ENCODE data around the gene PHC3. TPM values are rescaled to one million over a fixed set of nuclear protein-coding genes. Genes with fewer than 3 reads are reported as not detected.
"Not testable (repeated sequence)": the region's sequence is repeated elsewhere in the genome, so short reads cannot be mapped to it uniquely, and the experiment has no call there.

Gene PHC3
- total RNA-seq, 1 experiment from 2014 or later = 11.1 TPM

GRCh38 chr3:170200987-170201386 is 19.5 kb upstream of the PHC3 start:
- DNase-seq (ENCODE audit: low read depth, low spot score) = no peak

DNA sequence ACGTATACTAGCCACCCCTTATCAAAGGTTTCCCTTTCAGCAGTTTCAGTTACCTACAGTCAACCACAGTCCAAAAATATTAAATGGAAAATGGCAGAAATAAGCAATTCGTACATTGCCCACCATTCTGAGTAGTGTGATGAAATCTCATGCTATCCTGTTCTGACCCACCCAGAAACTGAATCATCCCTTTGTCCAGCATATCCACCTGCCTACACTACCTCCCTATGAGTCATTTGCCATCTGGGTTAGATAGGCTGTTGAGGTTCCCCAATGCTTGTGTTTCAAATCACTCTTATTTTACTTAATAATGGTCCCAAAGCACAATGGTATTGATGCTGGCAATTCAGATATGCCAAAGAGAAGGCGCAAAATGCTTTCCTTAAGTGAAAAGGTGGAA is 15.3 kb upstream of the PHC3 start:
- no peak for DNase-seq (ENCODE audit: low read depth, low spot score)
- in situ Hi-C loops (cut with HindIII; ENCODE audit: low pct_unique_long_range_greater_than_20kb, low sequenced_read_pairs) = no loop called here

More at GRCh38 chr3:170200987-170201386, 19.5 kb upstream of the PHC3 start:
- in situ Hi-C loops (cut with HindIII; ENCODE audit: low pct_unique_long_range_greater_than_20kb, low sequenced_read_pairs) = no loop called here

GRCh38 chr3:170195759-170196158 is 14.2 kb upstream of the PHC3 start:
- DNase-seq (ENCODE audit: low read depth, low spot score); in situ Hi-C loops (cut with HindIII; ENCODE audit: low pct_unique_long_range_greater_than_20kb, low sequenced_read_pairs): not testable (repeated sequence)

- no peak for DNase-seq (ENCODE audit: low read depth, low spot score)
- in situ Hi-C loops (cut with HindIII; ENCODE audit: low pct_unique_long_range_greater_than_20kb, low sequenced_read_pairs) = no loop called here
Measured at GRCh38 chr3:170189398-170190256, 8.1 kb upstream of the PHC3 start.

- in situ Hi-C loops (cut with HindIII; ENCODE audit: low pct_unique_long_range_greater_than_20kb, low sequenced_read_pairs) = no loop called here
- DNase-seq (ENCODE audit: low read depth, low spot score) = peak; percentile 19
Measured at GRCh38 chr3:170180079-170180907, 1.2 kb downstream of the PHC3 start.

DNA sequence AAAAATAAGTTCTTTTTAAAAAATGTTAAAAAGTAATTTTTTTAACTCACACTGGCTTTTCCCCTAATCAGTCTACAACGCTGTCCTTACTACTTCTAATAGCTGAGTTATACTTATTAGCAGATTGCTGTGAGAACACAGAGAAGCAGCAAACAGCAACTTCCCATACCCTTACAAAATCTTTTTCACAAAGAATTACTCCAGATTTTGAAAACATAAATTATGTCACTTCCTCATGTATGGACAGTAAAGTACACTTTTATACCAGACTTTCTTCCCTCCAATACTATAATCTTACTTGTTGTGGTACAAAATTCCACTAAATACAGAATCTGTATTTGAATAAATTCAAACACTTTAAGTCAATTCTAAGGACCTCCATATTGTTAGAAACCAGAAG is 2.1 kb downstream of the PHC3 start:
- in situ Hi-C loops (cut with HindIII; ENCODE audit: low pct_unique_long_range_greater_than_20kb, low sequenced_read_pairs) = no loop called here
- no peak for DNase-seq (ENCODE audit: low read depth, low spot score)

- in situ Hi-C loops (cut with HindIII; ENCODE audit: low pct_unique_long_range_greater_than_20kb, low sequenced_read_pairs) = no loop called here
- no peak for DNase-seq (ENCODE audit: low read depth, low spot score)
Measured at GRCh38 chr3:170178651-170179050, 2.9 kb downstream of the PHC3 start.

DNA sequence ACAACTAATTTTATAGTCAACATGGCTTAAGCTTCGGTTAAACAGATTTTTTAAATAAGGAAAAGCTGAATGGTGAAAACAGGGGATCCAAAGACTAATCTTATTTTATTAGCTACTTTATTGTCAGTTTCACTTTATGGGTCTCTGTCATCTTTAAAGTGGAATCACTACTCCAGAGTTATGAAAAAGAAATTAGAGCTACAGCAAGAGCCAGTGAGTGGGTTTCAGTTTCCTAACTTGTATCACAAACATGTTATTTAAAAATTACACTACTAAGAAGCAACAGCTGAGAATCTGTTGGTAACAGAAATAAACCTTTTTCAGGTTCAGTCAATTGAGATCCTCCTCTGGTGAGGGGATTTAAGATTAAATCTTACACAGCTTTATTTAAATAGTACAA is 10.0 kb downstream of the PHC3 start:
- in situ Hi-C loops (cut with HindIII; ENCODE audit: low pct_unique_long_range_greater_than_20kb, low sequenced_read_pairs) = no loop called here
- DNase-seq (ENCODE audit: low read depth, low spot score) = no peak

GRCh38 chr3:170164717-170165116 is 16.8 kb downstream of the PHC3 start:
- no peak for DNase-seq (ENCODE audit: low read depth, low spot score)
- in situ Hi-C loops (cut with HindIII; ENCODE audit: low pct_unique_long_range_greater_than_20kb, low sequenced_read_pairs) = no loop called here

- in situ Hi-C loops (cut with HindIII; ENCODE audit: low pct_unique_long_range_greater_than_20kb, low sequenced_read_pairs) = no loop called here
- no peak for DNase-seq (ENCODE audit: low read depth, low spot score)
Measured at GRCh38 chr3:170163956-170164645, 17.4 kb downstream of the PHC3 start.

- DNase-seq (ENCODE audit: low read depth, low spot score) = peak; percentile 27
- in situ Hi-C loops (cut with HindIII; ENCODE audit: low pct_unique_long_range_greater_than_20kb, low sequenced_read_pairs) = no loop called here
Measured at GRCh38 chr3:170162630-170163029, 18.9 kb downstream of the PHC3 start.

GRCh38 chr3:170162052-170162451 is 19.5 kb downstream of the PHC3 start:
- DNase-seq (ENCODE audit: low read depth, low spot score) = no peak
- in situ Hi-C loops (cut with HindIII; ENCODE audit: low pct_unique_long_range_greater_than_20kb, low sequenced_read_pairs) = no loop called here

DNA sequence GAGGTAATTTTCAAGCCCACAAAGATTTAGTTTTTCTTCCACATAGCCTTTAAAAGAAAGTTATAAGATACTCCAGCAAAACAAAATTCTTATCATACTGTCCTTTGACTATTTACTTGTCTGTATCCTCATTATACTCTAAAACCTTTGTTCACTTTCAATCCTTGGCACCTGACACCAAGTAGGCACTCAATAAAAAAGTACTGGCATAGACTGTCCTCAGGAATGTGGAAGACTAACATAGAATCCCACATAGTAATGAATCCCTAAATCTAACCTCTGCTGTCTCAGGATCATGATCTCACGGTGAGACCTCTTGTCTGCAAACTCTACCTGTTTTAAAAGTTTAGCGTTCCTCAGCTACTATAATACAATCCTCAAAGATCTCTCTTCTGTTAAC is 21.6 kb downstream of the PHC3 start:
- DNase-seq (ENCODE audit: low read depth, low spot score) = no peak
- in situ Hi-C loops (cut with HindIII; ENCODE audit: low pct_unique_long_range_greater_than_20kb, low sequenced_read_pairs) = no loop called here

- in situ Hi-C loops (cut with HindIII; ENCODE audit: low pct_unique_long_range_greater_than_20kb, low sequenced_read_pairs) = no loop called here
- no peak for DNase-seq (ENCODE audit: low read depth, low spot score)
Measured at GRCh38 chr3:170159459-170159858, 22.1 kb downstream of the PHC3 start.

DNA sequence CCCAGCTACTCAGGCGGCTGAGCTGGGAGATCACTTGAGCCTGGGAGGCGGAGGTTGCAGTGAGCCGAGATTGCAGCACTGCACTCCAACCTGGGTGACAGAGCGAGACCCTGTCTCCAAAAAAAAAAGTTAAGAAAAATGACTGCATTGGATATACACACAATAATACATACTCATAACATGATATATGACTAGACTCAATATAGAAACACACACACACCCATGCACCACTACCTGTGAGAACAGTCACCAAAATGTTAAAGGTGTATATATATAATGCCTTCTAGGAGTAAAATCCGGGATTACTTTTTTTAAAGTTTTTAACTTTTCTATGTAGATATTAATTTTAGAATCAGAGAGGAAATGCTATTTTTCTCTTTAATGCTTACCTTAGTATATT is 25.9 kb downstream of the PHC3 start:
- in situ Hi-C loops (cut with HindIII; ENCODE audit: low pct_unique_long_range_greater_than_20kb, low sequenced_read_pairs) = no loop called here
- no peak for DNase-seq (ENCODE audit: low read depth, low spot score)

DNA sequence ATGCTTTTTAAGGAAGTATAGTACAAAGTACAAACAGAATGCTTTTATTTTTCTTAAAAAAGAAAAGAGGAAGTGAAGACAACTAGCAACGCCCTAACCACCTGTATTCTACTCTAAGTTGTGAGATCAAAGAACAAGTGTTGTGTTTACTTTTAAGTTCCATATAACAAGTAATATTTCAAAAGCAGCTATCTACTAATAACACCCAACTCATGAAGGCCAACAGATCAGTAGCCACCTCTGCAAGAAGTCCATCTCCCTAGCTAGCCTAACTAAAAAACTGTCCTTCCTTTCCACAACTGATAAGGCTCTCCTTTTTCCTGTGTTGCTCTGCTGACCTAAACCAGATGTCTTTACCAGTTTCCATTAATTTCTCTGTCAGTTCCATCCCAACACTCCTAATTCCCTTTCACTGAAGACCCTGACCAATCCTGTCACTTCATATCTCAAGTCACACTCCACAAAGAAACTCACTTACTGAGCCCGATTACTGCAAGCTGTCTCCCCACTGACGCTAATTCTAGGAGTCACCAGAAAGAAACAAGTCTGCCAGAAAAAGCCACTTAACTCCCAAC is 26.9 kb downstream of the PHC3 start:
- DNase-seq (ENCODE audit: low read depth, low spot score) = no peak
- in situ Hi-C loops (cut with HindIII; ENCODE audit: low pct_unique_long_range_greater_than_20kb, low sequenced_read_pairs) = no loop called here

DNA sequence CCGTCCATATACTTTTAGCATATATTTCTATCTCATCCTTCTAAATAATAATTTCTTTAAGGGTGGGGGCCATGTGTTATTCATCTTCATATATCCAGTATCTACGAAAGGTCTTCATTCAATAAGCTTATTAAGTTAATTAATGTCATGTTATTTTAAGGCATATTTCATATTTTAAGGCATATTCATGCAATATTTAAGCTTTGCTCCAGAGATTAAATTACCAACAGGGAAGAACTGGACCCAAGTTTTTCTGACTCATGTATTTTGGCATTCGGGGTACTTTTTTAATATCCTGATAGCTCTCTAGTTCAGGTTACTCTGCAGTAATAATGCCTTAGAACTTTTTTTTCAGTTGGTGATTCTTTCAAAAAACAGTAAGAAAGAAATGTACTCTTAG is 27.4 kb downstream of the PHC3 start:
- in situ Hi-C loops (cut with HindIII; ENCODE audit: low pct_unique_long_range_greater_than_20kb, low sequenced_read_pairs) = no loop called here
- DNase-seq (ENCODE audit: low read depth, low spot score) = no peak

DNA sequence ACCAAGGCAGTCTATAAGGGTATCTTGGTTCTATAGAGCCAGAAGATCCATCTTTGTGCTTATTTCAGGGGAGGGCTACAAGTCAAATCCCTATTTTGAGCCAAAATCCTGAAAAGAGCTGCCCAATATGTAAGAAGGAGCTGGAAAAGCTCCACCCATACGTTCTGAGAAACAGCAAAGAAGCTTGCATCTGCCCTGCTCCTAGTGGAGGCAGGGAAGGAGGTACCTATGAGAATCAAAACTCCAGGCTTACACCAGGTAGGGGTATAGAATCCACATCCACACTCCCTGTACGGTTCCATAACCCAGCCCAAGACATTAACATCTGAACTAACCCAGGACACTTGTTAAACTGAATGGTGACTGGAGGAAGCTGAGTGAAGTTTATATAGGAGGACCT is 30.0 kb downstream of the PHC3 start:
- DNase-seq (ENCODE audit: low read depth, low spot score) = no peak
- in situ Hi-C loops (cut with HindIII; ENCODE audit: low pct_unique_long_range_greater_than_20kb, low sequenced_read_pairs) = no loop called here
